GM04503 (cell line): ENCODE data around the gene BGN.

Experiments used
- DNase-seq: peaks from one replicate; pipeline ENCODE4 v3.0.0-alpha.2; 2012; ENCODE audit warnings: low read depth

BGN gene

GRCh38 chrX:153494541-153495361 is at the start of gene BGN:
BGN (plus strand) TSS chrX:153494980; CDS start chrX:153504632, 9,652 bp downstream.
- DNase-seq: no peak

DNA sequence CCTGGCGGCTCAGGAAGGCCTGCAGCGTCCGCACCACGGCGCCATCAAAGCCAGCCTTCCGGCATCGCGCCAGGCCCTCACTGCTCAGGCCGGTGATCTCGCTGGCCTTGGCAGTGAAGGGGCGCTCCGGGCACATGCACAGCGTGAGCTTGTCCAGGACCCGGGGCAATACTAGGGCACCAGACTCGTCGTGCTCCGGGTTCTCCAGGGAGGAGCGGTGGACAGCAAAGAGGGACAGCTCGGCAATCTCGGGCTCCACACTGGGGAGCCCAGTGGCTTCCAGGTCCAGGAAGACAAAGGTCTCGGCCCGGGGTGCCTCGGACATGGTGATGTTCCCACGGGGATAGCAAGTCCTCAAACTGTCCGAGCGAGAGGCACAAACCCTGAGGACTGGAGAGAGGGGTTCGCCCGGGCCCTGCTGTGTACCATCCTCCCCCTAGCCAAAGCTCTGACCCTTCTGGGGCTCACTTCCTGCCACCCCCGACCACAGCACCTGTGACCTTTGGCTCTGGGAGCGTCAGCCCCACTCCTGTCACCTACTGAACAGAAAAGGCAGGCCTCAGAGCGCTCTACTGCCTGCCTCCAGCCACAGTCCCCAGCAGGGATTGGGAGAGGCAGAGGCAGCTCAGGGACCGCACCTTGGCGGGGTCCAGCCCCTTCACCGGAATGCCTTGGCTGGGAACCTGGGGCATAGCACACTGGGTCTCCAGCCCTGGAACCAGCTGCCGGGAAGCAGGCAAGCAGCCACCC is 49.5 kb upstream of the BGN start:
- no peak for DNase-seq

DNA sequence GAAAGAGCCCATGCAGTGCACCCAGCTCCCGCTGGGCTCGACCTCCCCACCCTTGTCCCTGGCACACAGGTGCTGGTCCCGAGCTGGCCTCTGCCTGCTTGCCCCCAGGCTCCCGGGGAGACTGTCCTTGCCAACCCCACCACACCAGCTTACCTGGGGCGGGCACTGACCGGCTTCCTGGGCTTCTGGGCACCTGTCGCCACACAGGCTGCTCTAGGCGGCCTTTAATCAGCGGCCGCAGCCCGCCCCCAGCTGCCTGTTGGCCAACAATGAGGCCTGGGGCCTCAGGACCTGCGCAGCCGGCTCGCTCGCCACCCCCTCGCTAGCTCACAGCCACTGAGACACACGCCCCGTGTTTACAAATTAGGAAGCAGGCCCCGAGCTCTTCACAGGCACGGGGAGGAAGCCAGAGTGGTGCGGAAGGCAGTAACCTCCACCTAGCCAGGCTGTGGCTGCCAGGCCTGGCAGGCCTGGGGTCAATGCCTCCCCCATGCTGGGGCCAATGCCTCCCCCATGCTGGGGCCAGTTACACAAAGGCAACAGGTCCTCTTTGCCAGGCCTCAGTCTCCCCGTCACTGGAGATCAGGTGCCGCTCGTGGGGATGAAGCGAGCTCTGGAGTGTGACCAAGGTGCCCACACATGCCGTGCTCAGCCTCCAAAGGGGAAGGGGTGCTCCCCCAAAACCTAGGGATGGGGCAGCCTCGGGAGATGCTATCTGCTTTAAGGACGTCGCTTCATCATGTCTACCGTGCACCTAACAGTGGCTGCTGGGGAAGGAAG is 48.7 kb upstream of the BGN start, which contains the start of gene TREX2:
TSS of gene TREX2 (minus strand) at position 201 of the 780 bp plus-strand sequence. CDS start 626 bp downstream, outside the sequence.
- DNase-seq: no peak

DNA sequence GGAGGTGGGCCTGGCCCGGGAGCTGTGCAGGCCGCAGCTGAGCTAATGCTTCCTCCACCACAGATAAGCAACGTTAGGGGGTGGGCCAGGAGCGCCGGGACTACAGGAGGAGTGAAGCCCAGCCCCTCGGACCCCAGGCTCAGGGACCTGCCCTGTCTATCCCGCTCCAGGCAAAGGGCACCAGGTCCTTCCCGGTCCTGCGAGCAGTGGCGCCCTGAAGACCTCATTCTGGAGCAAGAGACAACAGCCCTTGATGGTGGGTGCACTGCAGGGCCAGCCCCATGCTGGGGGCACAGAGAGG is 48.2 kb upstream of the BGN start:
- DNase-seq: no peak

DNA sequence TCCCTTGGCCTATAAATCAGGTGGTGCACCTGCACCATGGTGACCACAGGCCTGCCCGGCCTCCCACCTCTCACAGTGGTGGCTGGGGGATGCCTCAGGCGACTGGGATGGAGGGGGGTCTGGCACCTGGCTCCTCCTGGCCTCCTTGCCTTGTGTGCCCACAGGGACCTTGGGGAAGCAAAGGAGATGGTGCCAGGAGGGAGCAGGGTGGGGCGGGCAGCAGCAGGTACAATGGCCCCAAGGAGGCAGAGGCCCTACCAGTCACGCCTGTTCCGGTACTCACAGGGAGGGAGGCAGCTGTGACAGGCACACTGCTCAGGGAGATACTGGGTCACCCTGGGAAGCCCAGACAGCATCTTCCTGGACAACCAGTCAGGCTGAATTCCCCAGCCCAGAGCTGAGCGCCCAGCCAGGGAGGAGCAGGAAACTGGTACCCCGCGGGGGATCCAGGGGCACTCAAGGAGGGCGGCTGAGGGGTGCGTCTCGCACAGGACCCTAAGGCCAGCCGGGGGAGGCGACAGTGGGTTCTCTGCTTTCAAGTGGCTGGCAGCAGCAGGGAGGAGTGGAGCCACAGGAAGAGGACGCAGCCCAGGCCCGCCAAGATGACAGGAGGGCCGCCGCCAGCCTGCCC is 47.7 kb upstream of the BGN start:
- DNase-seq: no peak

DNA sequence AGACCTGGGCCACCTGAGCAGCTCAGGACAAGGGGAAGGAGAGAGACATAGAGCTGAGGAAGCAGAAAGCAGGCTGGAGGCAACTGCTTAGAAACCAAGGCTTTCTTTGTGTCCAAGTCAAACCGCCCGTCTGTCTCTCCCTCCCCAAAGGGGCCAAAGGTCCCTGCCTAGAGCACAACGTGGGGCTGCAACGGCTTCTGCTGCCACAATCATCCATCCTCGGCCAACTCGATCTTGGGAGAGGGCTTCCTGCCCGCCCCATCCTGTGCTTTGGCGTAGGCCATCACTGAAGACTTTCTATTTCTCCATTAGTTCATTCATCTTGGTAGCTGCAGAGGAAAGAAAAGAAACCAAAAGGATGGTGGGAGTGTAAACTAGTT is 47.2 kb upstream of the BGN start:
- no peak for DNase-seq

DNA sequence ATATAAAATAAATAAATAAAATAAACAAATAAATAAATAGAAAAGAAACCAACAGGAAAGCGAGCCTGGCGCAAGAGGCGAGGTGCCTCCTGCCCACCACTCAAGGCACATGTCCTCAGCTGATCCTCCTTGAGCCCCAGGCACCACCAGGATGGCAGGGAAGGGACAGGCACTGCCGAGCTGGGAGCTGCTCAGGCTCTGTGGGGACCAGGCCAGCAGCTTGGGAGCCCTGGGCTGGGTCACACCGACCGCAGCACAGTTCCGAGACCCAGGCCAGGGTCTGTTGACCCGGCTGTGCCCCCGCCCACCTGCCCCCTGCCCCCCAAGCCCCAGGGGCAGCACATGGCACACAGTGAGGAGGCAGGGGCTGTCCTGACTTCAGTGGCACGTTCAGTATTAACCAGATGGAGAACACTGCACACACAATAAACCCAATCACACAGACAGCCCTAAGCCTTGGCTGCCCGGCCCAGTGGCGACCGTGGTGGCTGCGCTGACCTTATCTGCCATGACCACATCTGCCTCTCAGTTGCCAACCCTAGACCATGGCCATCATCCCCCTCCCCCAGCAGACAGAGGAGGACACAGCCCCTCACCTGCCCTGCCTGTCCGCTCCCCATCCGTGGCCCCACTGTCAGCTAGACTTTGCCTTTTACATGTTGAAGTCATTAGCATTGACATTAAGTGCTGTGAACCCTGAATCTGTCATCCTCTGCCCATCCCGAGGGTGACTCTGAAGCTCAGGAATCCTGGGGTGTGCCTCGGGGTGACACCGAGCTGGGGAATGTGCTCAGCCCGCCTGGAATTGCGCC is 46.0 kb upstream of the BGN start:
- no peak for DNase-seq

- DNase-seq: no peak
These were observed 45.2 kb upstream of the BGN start for GRCh38 chrX:153449368-153450113.

GRCh38 chrX:153450114-153450948 is 44.4 kb upstream of the BGN start:
- DNase-seq: no peak

DNA sequence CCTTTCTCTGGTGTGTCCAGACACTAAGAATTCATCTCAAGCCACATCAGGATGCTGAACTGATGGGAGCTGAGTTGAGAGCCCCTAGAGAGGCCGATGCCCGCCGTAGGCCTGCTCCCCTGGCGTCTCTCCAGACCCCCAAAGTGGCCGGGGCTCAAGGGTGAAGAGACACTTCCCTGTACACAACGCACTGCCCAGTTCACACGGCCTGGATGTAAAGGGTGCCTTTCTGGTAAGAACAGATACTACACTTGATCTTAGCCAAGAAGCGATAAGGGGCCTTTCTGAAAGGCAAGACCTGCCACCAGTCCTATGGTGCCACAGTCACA is 43.9 kb upstream of the BGN start:
- no peak for DNase-seq

GRCh38 chrX:153454901-153455550 is 39.8 kb upstream of the BGN start:
- DNase-seq: no peak

DNA sequence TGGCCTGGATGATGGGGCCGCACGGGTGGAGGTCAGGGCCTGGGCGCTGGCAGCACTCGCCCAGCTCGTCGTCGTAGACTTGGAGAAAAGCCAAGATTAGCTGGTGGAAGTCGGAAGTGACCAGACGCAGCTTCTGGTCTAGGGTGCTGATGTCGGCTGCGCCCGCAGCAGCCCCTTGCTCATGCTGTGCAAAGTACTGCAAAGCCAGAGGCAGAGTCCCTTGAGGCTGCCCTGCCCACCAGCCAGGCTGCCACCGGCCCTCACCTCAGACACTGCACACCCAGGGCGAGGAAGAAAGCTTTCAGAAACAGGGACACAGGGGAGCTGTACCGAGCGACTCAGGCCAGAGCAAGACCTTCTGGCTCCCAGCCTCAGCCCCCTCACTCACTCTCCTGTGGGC is 39.2 kb upstream of the BGN start:
- DNase-seq: no peak

DNA sequence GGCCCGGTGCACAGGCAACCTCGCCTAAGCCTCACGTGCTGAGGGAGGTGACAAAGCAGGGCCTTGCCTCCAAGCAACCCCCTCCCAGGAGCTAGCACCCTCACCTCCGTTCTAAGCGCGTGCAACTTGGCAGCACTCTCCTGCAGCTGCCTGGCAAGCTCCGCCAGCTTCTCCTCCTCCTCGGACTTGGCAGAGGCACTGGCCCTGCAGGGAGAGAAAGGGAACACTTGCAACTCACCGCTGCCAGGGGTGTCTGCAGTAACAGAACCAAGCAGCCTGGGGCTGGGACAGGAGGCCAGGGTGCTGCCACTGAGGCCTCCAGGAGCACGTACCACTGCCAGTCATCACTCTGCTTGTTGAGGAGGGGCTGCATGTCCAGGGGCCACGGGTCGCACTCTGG is 38.6 kb upstream of the BGN start:
- no peak for DNase-seq

GRCh38 chrX:153456704-153457103 is 38.1 kb upstream of the BGN start:
- no peak for DNase-seq

- DNase-seq: no peak
These were observed 37.5 kb upstream of the BGN start for GRCh38 chrX:153457136-153457825.

- DNase-seq: no peak
These were observed 36.8 kb upstream of the BGN start for GRCh38 chrX:153457827-153458466.

GRCh38 chrX:153458476-153458875 is 36.3 kb upstream of the BGN start:
- DNase-seq: no peak

DNA sequence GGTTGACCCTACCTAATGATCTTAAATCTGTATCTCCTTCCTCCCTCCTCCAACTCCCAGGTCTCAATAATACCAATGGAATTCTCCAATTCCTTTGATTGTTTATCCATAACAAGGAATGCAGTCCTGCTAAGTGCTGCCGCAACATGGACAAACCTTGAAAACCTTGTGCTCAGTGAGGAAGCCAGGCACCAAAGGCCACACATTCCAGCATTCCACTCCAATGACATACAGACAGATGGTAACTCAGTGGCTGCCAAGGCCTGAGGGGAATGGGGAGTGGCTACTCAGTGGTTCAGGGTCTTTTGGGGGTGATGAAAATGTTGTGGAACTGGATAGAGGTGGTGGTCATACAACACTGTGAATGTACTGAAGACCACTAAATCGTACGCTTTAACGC is 34.8 kb upstream of the BGN start:
- no peak for DNase-seq
